ENCODE measurements around the gene EXOSC7. TPM values are rescaled to one million over a fixed set of nuclear protein-coding genes. Genes with fewer than 3 reads are reported as not detected.

Gene EXOSC7
- total RNA-seq, 1 experiment from 2014 or later = 88.7 TPM

- H2BK20ac ChIP-seq (ENCODE audit: low read depth, low read length, poor library complexity, severe bottlenecking) = no peak overlapping the region
- no peak overlapping the region for H3K4me2 ChIP-seq (ENCODE audit: insufficient read depth, insufficient read length, low read length)
- H2BK15ac ChIP-seq (ENCODE audit: low read depth, low read length) = no peak overlapping the region
- H3K79me2 ChIP-seq (ENCODE audit: insufficient read depth, low read length) = no peaks in the 10 kb centered on the region
- H3K18ac ChIP-seq (ENCODE audit: insufficient read length, low read depth, low read length) = no peak overlapping the region
- no peak for DNase-seq
- H3K4me1 Mint-ChIP-seq = no peaks in the 10 kb centered on the region
- H4K20me1 ChIP-seq (ENCODE audit: control insufficient read depth, insufficient read depth, insufficient read length) = no peaks in the 10 kb centered on the region
- no peak overlapping the region for H4K91ac ChIP-seq (ENCODE audit: insufficient read length, low read depth, low read length)
- no peak overlapping the region for H3K14ac ChIP-seq (ENCODE audit: insufficient read depth, low read length)
- no peaks in the 10 kb centered on the region for H3K79me1 ChIP-seq (ENCODE audit: insufficient read depth, low read depth, low read length, poor library complexity, severe bottlenecking)
- no peak overlapping the region for H3K4me3 Mint-ChIP-seq
- H3K27ac Mint-ChIP-seq = no peak overlapping the region
- H3K23ac ChIP-seq (ENCODE audit: insufficient read length, low read depth, low read length) = no peak overlapping the region
- no peak overlapping the region for H2BK12ac ChIP-seq (ENCODE audit: insufficient read length, low read depth, low read length)
- H3K27ac ChIP-seq (ENCODE audit: insufficient read length, low read depth, low read length) = no peak overlapping the region
- peaks cover 62 to 87% (median 87%) of the 10 kb centered on the region in 3 experiments for H3K36me3 Mint-ChIP-seq (ENCODE audit: insufficient read depth in 1 of 3, low read depth in 3 of 3)
- no peak overlapping the region for H2AFZ ChIP-seq (ENCODE audit: low read length)
- no peak overlapping the region for H3K56ac ChIP-seq (ENCODE audit: insufficient read length, low read depth, low read length)
- no CpG with 5 or more reads among the region's 3 CpGs for WGBS (ENCODE audit: extremely low coverage, insufficient read length, low lambda C conversion rate)
- H3K9ac ChIP-seq (ENCODE audit: extremely low read depth, insufficient read length, low read length) = no peak overlapping the region
- no peaks in the 10 kb centered on the region for H3K27me3 ChIP-seq (ENCODE audit: insufficient read depth, low read length)
- H4K5ac ChIP-seq (ENCODE audit: insufficient read length, low read depth, low read length) = no peak overlapping the region
- H2AK5ac ChIP-seq (ENCODE audit: insufficient read length, low read length) = no peak overlapping the region
- H3K27me3 Mint-ChIP-seq (ENCODE audit: low read depth) = no peaks in the 10 kb centered on the region
- no peak overlapping the region for H2BK120ac ChIP-seq (ENCODE audit: low read depth, low read length, poor library complexity, severe bottlenecking)
- H3T11ph ChIP-seq (ENCODE audit: low read length) = no peak overlapping the region
- peaks cover 5% of the 10 kb centered on the region for H3K9me3 ChIP-seq (ENCODE audit: control insufficient read depth, low read depth, low read length)
- peaks cover 18 to 21% of the 10 kb centered on the region in 2 experiments for H3K9me3 Mint-ChIP-seq
- H2BK5ac ChIP-seq (ENCODE audit: insufficient read length, low read length) = no peak overlapping the region
- TF ChIP-seq CTCF (conservative IDR thresholded peaks at IDR 0.05) = no peak
- no peak overlapping the region for H3K4ac ChIP-seq (ENCODE audit: low read depth, low read length)
- H4K8ac ChIP-seq (replicated peaks; ENCODE audit: insufficient read length, low read depth, low read length) = no peak overlapping the region
- H3K23me2 ChIP-seq (ENCODE audit: insufficient read length, low read depth, low read length, poor library complexity, severe bottlenecking) = no peaks in the 10 kb centered on the region
- no peaks in the 10 kb centered on the region for H3K4me1 ChIP-seq (ENCODE audit: insufficient read depth, low read length)
Measured at GRCh38 chr3:45002720-45003119, 26.7 kb downstream of the EXOSC7 start.
